GM08714 (cell line): Measurements from ENCODE around the gene NEURL1.
"Not testable (repeated sequence)": the region's sequence is repeated elsewhere in the genome, so short reads cannot be mapped to it uniquely, and the experiment has no call there.

Experiments
- H3K4me3 ChIP-seq: fragments of 200-500 bp; sonication (Bioruptor generic); 2 replicates; pipeline ENCODE4 v1.5.1; 2014; ENCODE audit warnings: mild to moderate bottlenecking, low read length, inconsistent platforms
- ZNF274 ChIP-seq: IDR thresholded peaks from 2 replicates; pipeline ENCODE4 v1.6.1; 2012; ENCODE audit warnings: mild to moderate bottlenecking, low read depth, low read length

Gene NEURL1

GRCh38 chr10:103602852-103603155, 109.3 kb downstream of the NEURL1 start:
- no peak overlapping the region for H3K4me3 ChIP-seq
- TF ChIP-seq ZNF274: no peak

- no peak overlapping the region for H3K4me3 ChIP-seq
- no peak for TF ChIP-seq ZNF274
Measured at GRCh38 chr10:103603382-103603781, 109.9 kb downstream of the NEURL1 start.

- no peak overlapping the region for H3K4me3 ChIP-seq
- no peak for TF ChIP-seq ZNF274
Measured at GRCh38 chr10:103605359-103606096, 112.0 kb downstream of the NEURL1 start.

DNA sequence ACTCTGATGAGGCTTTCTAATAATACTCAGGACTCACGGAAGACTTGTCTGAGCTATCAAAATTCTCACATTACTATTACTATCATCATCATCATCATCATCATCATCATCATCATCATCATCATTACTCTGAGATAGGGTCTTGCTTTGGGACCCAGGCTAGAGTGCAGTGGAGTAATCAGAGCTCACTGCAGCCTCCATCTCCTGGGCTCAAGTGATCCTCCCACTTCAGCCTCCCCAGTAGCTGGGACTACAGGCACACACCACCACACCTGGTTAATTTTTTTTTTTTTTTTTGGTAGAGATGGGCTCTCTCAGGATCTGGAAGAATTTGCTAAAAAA, 112.6 kb downstream of the NEURL1 start:
- H3K4me3 ChIP-seq: not testable (repeated sequence)

- not testable (repeated sequence) for H3K4me3 ChIP-seq
Measured at GRCh38 chr10:103607051-103607450, 113.5 kb downstream of the NEURL1 start.

DNA sequence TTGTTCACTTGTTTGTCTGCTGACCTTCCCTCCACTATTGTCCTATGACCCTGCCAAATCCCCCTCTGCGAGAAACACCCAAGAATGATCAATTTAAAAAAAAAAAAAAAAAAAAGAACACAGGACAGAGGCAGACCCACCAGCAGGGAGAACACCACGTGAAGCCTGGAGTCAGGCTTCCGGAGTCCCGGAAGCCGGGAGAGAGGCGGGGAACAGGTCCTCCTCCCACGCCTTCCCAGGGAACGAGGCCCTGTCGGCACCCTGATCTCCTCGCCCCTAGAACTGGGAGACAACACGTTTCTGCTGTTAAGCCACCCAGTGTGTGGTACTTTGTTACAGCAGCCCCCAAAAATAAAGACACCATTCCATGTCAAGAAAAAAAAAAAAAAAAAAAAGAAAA, 114.6 kb downstream of the NEURL1 start:
- not testable (repeated sequence) for H3K4me3 ChIP-seq

DNA sequence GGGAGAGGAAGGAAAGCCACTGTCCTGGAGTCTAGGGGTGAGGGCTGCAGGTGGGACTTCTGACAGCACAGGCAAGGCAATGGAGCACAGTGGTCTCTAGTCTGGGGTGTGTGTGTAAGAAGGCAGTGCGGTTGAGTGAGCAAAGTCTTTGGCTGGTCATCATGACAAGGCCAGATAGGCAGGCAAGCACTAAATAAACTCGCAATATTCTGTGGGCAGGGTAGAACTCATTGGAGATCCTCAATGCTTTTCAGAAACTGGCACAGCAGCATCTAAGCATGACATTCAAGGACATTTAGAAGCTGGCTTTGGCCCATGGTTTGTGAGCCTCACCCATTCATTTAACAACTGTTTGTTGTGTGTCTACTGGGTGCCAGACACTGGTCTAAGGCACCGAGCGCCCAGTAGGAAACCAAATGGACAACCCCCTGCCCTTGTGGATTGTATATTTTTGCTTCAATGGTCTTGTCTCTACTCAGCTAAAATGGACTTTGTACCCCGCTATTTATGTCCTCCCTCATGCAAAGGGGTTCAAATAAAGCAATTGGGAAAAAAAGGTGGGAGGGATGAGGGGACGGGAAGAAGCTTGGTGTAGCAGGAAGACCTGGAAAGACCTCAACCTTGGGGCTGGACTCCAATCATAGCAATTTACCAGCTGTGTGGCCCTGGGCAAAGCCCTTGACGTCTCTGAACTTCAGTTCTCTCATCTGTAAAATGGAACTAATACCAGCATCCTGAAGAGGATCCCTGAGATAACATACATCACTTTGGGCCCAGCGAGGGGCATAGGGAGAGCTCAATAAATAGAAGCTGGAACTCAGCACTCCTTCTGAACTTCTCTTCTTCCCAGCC, 116.0 kb downstream of the NEURL1 start:
- no peak overlapping the region for H3K4me3 ChIP-seq
- TF ChIP-seq ZNF274: no peak

- TF ChIP-seq ZNF274: no peak
- no peak overlapping the region for H3K4me3 ChIP-seq
Measured at GRCh38 chr10:103610083-103610472, 116.6 kb downstream of the NEURL1 start.

DNA sequence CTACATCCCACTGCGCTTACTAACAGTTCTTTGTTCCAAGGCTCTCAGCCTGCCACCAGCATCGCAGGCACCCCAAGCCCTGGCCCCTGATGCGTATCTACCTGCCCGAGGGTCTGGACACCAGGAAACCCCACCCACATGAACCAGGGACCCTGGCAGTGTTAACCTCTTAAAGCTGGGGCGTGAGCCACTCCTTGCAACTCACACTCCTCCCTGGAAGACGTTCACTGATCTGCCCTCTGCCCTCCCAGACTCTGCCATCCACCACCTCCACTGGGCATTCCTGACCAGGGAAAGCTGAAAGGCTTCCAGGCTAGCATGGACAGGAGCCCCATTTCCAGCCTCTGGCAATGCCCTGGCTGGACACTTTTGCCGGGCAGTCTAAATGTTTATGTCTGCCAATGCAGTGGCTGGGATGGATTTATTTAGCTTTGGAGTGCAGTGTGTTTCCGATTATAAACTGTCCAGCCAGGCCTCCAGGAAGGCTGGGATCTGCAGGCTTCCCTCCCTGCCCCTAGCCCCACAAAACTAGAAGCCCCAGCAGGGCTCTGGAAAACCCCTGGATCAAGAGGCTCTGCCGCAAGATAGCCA, 117.5 kb downstream of the NEURL1 start:
- H3K4me3 ChIP-seq: no peak overlapping the region
- TF ChIP-seq ZNF274: no peak

DNA sequence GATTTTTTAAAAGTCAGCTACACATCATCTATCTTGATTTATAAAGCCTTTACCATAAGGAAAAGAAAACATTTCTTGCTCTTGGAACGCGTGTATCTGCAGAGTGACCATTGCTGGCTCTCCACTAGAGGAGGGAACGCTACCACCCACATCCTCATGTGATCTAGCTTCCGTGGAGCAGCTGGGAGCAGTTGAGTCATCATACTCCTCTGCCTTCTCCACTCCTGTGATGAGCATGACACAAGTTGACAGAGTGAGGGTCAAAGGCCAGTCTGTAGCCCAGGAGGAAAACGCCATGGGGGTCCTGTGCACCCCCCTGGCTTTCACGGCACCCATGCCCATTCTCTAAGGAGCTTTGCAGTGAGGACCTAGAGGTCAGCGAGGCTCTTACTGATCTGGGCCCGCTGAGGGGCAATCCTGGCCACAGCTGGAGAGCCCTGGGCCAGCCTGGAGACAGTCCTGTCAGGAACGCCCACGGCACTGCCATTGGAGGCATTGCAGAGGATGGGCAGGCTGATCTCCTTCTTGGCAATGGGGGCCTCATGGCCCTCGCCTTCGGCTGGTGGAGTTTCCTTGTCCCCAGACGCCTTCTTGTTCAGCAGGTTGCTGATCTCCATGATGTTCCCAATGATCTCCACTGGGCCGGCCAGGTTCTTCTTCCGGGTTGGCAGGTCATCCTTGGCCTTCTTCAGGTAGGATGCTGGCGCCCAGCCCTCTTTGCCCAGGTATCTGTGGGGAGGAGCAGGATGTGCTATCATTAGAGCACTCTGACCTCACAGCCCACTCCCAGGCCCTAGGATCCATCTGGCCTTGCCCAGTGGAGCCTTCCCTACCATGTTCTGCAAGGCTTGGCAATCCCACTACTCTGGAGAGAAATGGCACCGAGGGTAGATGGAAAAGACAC, 119.2 kb downstream of the NEURL1 start:
- no peak overlapping the region for H3K4me3 ChIP-seq
- no peak for TF ChIP-seq ZNF274

DNA sequence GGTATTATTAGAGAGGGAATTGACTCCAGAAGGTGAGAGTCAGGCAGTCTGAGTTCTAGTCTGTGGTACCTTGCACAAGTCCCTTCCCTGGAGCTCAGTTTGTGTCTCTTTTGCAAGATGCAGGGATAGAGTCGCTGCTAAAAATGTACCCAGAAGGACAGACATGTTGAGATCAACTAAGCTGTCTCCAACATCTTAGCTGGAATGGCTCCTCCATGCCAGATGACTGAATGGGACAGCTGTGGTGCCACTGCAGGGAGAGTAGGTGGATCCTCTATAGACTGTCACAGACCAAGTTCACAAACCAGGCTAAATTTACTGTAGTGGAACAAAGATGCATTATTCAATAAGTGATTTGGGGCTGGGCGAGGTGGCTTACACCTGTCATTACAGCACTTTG, 120.1 kb downstream of the NEURL1 start:
- no peak overlapping the region for H3K4me3 ChIP-seq
- TF ChIP-seq ZNF274: no peak

DNA sequence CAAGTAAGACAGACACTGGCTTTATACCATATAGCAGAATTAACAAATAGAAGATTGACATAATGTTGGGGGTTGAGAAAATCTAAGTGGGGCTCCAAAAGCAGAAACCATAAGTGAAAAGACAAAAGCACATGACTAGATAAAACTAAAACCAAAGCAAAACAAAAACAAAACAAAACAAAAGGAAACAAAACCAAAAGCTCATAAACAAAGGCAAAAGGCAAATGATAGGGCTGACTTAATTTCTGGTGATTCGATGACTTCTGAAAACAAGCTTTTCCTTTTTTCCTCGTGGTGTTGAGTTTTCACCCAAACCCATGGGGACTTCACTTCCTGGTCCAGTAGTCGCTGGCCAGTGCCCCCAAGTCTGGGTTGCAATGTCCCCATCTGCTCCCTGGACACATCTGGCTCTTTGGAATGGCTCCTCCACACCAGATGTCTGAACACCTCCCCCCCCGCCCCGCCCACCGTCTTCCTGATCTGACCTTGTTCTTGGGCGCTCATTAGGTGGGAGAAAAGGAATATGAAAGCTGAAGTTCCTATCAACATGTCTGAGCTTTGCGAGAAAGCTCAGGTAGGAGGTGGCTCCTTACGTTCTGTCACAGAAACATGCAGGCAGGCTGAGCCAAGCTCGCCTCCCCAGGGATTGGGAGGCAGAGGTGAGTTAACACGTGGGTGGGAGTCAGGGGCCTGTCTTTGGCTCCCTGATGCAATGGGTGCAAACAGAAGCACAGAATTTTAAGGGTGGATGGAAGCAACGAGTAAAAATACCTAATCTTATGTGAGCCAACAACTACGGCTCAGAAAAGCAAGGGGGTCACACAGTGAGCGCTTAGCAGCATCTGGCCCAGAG, 121.0 kb downstream of the NEURL1 start:
- TF ChIP-seq ZNF274: no peak
- H3K4me3 ChIP-seq: no peak overlapping the region

DNA sequence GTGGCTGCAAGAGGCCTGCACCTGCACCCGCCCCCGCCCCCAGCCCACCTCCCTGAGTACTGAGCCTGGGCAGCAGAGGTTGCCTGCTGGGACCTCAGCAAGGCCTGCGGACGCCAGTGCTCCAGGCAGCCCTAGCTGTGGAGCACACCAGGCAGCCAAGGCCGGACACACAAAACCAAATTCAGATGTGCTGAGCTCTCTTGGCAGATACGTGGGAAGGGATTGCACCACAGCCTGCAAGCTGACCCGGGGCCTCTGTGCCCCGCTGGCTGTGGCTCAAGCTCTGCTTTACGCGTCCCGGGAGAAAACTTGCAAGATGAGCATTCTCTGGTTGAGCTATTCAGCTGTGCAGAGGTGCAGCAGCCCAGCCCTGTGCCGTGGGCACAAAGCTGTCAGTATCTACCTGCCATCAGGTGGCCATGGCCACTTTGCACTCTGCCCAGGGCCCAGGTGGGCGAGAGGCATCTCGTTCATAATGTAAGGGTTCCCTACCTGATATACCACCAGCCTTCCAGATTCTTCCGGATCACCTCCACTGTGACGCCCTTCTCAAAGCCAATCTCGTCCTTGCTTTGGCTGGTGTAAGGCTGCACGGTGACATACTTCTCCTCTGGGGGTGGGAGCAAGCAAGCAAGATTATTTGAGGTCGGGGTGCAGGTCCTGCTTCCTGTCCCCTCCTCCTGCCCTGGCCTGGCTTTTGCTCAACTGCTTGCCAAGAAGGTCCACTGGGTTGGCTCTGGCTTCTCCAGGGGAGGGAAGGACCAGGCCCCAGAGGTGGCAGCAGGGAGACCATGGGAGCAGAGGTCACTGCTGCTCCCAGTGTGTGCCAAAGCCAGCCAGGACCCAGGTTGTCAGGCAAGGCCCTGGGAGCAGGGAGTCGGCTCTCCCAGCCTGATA, 123.4 kb downstream of the NEURL1 start:
- H3K4me3 ChIP-seq: no peak overlapping the region
- no peak for TF ChIP-seq ZNF274
